Hepatic stellate cell (primary cell): ENCODE data around the gene LMF1.
"Not testable (repeated sequence)": the region's sequence is repeated elsewhere in the genome, so short reads cannot be mapped to it uniquely, and the experiment has no call there.

Experiments used
- DNase-seq: peaks from one replicate; pipeline ENCODE4 v3.0.0; 2011; ENCODE audit warnings: low spot score

The LMF1 gene

GRCh38 chr16:948767-949166 lies 22.0 kb downstream of the LMF1 start:
- not testable (repeated sequence) for DNase-seq

- DNase-seq = not testable (repeated sequence)
These were observed 22.9 kb downstream of the LMF1 start for GRCh38 chr16:947922-948303.

DNA sequence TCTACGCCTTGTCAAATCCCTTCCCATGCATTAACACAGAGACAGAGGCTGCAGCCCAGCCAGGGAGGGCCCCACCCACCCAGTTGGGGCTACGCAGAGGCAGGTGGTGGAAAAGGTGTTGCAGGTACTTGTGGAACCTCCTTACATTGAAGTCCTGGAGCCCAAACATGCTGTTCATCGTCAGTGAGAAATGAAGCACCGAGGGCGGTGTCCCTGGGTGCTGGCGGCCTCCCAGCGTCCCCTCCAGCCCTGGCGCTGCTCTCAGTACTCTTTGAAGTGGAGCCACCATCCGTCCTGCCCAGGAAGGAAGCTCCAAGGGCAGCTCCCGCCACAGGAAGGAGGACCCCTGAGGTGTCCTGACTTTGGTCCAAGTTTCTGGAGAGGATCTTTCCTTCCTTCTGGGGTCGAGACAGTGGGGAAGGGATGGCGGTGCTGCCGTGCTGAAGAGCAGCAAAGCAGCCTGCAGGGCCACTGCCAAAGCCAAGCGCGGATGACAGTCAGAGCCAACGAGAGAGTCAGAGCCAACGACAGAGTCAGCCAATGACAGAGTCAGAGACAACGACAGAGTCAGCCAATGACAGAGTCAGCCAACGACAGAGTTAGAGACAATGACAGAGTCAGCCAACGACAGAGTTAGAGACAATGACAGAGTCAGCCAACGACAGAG lies 23.4 kb downstream of the LMF1 start:
- DNase-seq = no peak

DNA sequence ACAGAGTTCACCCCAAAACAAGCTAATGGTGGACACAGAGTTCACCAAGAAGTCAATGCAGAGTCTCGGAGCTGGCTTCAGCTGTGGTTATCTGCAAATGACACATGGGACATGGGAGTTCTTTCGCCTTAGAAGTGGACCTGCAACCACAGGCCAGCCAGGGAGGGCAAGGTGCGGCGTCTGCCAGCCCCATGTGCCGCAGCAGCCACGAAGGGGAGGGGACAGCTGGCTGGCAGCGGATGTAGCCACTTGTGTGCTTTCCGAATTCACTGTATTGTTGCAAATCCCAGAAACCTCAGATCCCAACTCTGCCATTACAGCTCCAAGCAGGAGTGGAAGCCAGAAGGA lies 24.8 kb downstream of the LMF1 start:
- no peak for DNase-seq

DNA sequence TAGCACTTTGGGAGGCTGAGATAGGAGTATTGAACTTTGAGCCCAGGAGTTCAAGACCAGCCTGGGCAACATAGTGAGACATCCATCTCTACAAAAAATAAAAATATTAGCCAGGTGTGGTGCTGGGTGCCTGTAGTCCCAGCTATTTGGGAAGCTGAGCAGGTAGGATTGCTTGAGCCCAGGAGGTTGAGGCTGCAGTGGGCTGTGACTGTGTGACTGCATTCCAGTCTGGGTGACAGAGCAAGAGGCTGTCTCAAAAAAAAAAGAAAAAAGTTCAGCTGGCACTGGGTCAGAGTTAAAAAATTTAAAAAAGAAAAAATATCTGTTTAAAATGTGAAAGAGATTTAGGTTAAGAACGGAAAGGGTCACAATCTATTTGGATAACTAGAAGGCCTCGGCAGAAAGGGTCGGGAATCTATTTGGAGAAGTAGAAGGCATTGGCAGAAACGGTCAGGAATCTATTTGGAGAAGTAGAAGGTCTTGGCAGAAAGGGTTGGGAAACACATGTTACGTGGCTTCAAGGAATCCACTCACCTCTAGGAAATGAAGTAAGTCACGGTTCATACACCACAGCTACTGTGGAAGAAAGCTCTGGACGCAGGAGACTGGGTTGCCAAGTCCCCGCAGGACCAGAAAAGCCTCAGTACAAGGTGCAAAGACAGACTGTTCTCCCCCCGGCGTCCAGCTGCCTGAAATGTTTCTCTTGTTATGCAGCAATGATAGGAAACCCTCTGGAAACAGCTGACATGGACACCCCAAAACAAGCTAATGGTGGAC lies 25.3 kb downstream of the LMF1 start:
- no peak for DNase-seq

DNA sequence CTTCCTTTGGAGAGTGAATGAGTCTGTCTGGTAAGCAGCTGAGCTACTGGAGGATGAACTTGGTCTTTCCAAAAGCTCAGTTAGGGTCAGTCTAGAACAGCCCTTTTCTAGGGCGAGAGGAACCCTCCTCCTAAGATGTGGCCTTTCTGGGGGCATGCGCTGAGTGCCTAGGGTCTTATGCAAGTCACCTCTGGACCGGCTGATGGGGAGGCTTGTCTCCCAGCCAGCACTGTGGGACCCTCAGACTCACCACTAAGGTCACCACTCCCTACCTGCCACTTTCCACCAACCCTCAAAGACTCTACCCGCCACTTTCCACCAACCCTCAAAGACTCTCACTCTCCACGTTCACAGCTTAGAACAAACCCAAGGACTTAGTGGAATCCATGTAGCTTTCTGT lies 26.8 kb downstream of the LMF1 start:
- DNase-seq = no peak

- no peak for DNase-seq
These were observed 28.2 kb downstream of the LMF1 start for GRCh38 chr16:942436-943060.

- DNase-seq = no peak
These were observed 30.8 kb downstream of the LMF1 start for GRCh38 chr16:939941-940340.

DNA sequence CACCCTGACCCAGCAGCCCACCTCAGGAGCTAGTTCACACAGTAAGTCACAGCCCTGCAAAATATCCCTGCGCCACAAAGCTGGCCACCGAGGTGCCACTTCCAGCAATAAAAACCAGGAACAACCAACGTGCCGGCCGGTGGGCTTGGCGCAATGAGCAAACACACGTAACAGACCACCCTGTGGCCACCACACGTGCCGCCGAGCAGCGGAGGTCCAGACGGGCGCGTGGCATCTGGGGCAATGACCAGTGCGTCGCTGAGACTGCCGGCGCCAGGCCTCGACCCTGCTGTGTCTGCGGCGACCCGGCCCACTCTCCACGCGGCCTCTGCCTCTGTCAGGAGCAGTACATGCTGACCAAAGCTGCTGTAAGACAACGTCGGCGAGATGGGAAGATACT lies 31.5 kb downstream of the LMF1 start:
- no peak for DNase-seq

DNA sequence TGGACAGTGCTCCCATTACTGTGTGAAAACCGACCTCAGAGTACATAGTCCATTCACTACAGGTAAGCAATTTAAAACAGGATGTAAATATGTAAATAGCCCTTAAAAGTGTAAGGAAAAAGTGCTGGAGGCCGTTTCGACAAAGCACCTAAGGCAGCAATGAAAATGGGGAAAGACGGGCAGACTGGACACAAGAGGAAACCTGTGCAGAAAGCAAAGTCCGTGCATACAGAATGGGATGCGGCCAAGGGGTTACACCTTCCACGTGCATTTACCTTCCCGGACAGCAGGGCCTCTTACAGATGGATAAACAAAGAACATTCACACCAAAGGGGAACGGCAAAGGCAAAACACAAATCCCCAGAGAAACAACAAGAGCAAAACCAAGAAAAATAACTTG lies 32.0 kb downstream of the LMF1 start:
- no peak for DNase-seq

DNA sequence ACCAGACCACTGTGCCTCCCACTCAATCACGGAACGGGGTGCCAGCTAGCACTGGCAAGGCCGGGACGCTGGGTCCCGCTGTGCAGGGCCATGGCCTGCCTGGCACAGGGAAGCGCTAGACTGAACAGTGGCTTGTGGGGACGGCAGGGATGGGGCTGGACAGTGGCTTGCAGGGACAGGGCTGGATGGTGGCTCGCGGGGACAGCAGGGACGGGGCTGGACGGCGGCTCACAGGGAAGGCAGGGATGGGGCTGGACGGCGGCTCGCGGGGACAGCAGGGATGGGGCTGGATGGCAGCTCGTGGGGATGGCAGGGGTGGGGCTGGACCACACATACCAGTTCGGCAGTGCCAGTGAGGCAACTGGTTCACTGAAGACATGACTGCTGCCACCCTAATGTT lies 32.6 kb downstream of the LMF1 start:
- no peak for DNase-seq

DNA sequence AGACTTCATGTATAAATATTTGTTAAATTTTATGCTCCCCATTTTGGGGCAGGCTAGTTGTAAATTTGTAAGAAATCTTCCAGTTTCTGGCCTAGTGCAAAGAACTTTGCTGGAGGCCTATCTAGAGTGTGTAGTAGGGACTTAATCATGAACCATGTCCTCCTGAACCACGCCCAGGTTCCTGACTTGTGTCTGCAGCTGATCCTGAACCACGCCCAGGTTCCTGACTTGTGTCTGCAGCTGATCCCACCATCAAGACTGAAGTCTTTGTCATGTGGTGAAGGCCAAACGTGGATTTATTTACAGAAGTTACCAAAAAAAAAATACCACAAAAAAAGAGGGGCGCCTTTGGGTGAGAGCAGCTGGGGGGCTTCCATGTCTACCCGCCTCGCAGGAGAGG lies 33.1 kb downstream of the LMF1 start:
- no peak for DNase-seq

DNA sequence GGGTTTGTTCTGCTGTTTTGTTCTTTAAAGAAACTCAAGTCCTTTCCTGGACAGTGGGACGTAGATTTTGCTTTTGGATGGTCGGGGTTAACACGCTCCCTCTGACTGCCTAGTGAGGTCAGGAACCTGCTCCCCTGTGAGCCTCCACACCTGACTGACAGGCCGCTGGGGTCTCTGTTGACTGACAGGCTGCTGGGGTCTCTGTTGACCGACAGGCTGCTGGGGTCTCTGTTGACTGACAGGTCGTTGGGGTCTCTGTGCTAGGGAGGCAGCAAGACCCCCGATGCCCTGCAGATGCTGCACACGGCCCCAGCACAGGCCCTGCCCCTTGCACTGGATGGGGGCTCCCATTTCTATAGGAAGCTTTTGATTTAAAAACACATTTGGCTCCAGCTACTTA lies 33.5 kb downstream of the LMF1 start:
- no peak for DNase-seq

GRCh38 chr16:935684-936083 lies 35.1 kb downstream of the LMF1 start:
- DNase-seq = no peak

DNA sequence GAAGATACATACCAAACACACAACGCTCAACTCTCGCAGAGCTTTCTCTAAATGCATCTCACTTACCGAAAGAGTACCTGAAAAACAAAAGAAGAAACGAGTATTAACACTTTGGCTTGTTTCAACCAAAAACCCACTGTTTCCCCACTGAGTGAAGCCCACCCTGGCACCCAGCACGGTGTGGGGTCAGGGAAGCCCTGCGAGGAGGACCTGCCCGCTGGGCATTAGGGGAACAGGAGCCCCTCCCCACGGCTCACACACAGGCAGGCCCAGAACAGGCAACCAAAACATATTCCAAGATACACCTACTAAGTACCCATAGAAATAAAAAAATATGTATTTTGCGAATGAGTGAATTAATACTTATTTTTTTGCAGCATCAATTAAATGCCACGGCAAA lies 36.6 kb downstream of the LMF1 start:
- no peak for DNase-seq

DNA sequence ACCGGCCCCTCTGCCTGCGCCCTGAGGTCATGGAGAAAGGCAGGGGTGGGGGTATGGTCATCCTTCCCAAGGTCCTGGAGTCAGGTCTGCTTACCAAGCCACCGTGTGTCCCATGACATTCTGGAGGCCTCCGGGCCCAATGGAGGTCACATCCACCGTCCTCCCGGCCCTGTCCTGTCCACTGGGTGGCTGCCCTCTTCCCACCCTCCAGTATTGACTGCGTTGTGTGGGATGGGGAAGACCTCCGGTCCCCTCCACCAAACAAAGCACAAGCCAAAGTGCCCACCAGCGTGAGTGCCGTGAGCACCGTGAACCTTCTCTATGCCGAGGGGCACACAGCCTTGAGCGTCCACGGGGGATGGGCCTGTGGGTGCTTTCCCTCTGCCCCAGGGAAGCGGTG lies 37.2 kb downstream of the LMF1 start:
- no peak for DNase-seq

DNA sequence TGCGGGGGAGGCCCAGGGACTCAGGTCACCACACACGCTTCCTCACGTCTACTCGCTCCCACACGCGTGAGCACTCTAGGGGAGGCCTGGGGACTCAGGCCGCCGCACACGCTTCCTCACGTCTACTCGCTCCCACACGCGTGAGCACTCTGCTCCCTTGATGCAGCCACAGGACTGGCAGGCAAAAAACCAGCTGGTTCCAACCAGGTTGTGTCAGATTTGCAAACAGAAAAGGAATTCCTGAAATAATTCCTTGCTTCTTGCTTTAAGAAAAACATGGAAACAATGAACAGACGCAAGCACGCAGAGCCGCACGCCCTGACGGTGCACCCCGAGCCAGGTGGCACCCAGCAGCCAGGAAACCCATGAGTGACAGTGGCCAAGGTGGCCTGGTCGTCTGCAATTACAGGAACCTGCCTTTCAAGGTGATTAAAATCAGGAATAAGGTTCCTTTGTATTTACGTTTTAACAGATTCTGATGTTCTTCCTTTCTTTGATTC lies 37.9 kb downstream of the LMF1 start:
- no peak for DNase-seq

GRCh38 chr16:931626-932500 lies 38.9 kb downstream of the LMF1 start:
- no peak for DNase-seq

DNA sequence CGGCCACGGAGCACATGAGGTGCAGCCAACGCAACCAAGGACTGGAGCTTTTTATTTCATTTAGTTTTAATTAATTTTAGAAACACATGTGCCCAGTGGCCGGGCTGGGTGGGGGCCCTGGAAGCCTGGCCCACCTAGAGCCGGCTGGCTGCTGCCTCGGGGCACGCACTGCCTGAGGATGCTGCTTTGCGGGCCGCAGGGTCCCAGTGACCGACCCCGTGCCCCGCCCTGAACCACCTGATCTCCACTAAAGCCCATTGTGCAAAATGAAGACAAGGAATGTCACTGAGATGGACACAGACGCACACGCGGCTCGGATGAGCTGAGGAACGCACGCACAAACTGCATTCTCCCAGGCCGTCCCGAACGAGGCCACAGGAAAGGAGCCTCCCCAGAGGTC lies 39.6 kb downstream of the LMF1 start:
- no peak for DNase-seq

- DNase-seq = no peak
These were observed 40.3 kb downstream of the LMF1 start for GRCh38 chr16:930511-930910.

DNA sequence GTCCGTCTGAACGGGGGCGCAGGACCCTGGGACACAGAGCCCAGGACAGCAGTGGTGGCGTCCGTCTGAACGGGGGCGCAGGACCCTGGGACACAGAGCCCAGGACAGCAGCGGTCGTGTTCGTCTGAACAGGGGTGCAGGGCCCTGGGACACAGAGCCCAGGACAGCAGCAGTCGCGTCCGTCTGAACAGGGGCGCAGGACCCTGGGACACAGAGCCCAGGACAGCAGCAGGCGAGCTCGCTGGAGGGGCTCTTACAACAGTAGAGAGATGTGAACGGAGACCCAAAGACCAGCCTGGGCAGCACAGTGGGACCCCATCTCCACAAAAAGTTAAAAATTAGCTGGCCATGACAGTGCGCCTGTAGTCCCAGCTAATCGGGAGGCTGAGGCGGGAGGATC lies 40.7 kb downstream of the LMF1 start:
- no peak for DNase-seq
